ENCODE results near the gene PRR15. TPM values are rescaled to one million over a fixed set of nuclear protein-coding genes. Genes with fewer than 3 reads are reported as not detected.

Gene PRR15
- total RNA-seq, 1 donor from 2014 or later, result 0.77 TPM

DNA sequence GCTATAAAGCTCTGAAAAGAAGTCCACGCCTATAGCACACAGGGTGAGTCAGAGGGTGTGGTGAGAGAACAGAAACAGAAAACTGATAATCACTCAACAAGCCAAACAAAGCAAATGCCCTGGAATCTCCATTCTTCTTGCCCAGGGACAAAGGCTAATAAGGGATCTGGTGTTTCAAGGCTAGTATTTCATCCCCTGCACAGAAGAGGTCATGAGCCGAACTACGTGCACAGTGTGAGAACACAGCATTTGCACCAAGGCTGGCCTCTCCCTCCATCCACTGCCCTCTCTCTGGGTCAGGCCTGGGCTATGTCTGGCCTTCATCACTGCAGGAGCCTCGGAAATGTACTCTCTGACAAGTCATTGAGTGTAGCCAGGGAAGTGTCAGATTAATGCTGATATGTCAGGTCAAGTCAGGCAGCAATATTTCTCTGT is 42.7 kb downstream of the PRR15 start:
- no peak overlapping the region for H3K4me3 ChIP-seq
- H2AFZ ChIP-seq (replicated peaks), result no peak overlapping the region
- no peak for DNase-seq (ENCODE audit: low spot score)
- no peaks in the 10 kb centered on the region for H4K20me1 ChIP-seq (ENCODE audit: low read depth)
- no peaks in the 10 kb centered on the region for H3K4me1 ChIP-seq
- Mint-ChIP-seq H3K27ac (no peak overlapping the region), H3K4me1 (peaks cover 19% of the 10 kb centered on the region), H3K4me3 (no peak overlapping the region), H3K36me3 (no peaks in the 10 kb centered on the region), H3K27me3 (ENCODE audit: insufficient read depth, low read depth) (no peaks in the 10 kb centered on the region), H3K9me3 (no peaks in the 10 kb centered on the region)
- no peaks in the 10 kb centered on the region for H3K79me2 ChIP-seq (ENCODE audit: low read depth)
- no peak overlapping the region for H3K4me2 ChIP-seq
- no peaks in the 10 kb centered on the region for H3K36me3 ChIP-seq
- TF ChIP-seq, protein P1, sequence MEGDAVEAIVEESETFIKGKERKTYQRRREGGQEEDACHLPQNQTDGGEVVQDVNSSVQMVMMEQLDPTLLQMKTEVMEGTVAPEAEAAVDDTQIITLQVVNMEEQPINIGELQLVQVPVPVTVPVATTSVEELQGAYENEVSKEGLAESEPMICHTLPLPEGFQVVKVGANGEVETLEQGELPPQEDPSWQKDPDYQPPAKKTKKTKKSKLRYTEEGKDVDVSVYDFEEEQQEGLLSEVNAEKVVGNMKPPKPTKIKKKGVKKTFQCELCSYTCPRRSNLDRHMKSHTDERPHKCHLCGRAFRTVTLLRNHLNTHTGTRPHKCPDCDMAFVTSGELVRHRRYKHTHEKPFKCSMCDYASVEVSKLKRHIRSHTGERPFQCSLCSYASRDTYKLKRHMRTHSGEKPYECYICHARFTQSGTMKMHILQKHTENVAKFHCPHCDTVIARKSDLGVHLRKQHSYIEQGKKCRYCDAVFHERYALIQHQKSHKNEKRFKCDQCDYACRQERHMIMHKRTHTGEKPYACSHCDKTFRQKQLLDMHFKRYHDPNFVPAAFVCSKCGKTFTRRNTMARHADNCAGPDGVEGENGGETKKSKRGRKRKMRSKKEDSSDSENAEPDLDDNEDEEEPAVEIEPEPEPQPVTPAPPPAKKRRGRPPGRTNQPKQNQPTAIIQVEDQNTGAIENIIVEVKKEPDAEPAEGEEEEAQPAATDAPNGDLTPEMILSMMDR (IDR thresholded peaks at IDR 0.05), result no peak
- TF ChIP-seq EZH2 (IDR thresholded peaks at IDR 0.05) (no peak), EZH2phosphoT487 (IDR thresholded peaks at IDR 0.05) (no peak)
- H3K27ac ChIP-seq, result no peak overlapping the region
- H3K27me3 ChIP-seq, result no peaks in the 10 kb centered on the region
- H3K9me3 ChIP-seq (ENCODE audit: low read depth), result no peaks in the 10 kb centered on the region
- H3F3A ChIP-seq (ENCODE audit: low read depth), result no peaks in the 10 kb centered on the region
- H3K9ac ChIP-seq, result no peak overlapping the region

DNA sequence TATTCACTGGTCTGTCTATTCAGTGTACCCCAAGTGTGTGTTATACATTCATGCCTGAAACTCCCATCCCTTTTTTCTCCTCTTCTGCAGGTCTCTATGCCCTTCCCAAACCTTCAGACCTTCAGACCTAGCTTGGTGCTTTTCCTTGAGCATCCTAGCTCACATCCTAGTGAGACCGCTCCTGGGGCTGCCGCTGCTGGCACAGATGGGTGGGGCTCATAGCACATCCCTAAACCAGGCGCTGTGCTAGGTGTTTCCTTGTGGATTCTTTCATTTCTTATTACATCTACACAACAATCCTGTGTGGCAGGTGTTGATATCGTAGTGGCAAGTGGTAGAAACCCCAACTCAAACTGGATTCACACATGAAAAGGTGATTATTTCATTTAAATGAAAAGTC is 43.2 kb downstream of the PRR15 start:
- no peaks in the 10 kb centered on the region for H3K27me3 Mint-ChIP-seq (ENCODE audit: insufficient read depth, low read depth)
- no peaks in the 10 kb centered on the region for H3K36me3 ChIP-seq
- H3K4me3 ChIP-seq, result no peak overlapping the region
- no peak overlapping the region for H3K9ac ChIP-seq
- DNase-seq (ENCODE audit: low spot score), result no peak
- TF ChIP-seq EZH2phosphoT487 (IDR thresholded peaks at IDR 0.05), result no peak
- TF ChIP-seq, protein P1 (IDR thresholded peaks at IDR 0.05), result no peak
- no peak for TF ChIP-seq EZH2 (IDR thresholded peaks at IDR 0.05)
- H3K4me3 Mint-ChIP-seq, result no peak overlapping the region
- no peaks in the 10 kb centered on the region for H3K36me3 Mint-ChIP-seq
- H3K27me3 ChIP-seq, result no peaks in the 10 kb centered on the region
- H3K4me1 ChIP-seq, result no peaks in the 10 kb centered on the region
- H3K27ac ChIP-seq, result no peak overlapping the region
- no peaks in the 10 kb centered on the region for H4K20me1 ChIP-seq (ENCODE audit: low read depth)
- no peaks in the 10 kb centered on the region for H3K9me3 ChIP-seq (ENCODE audit: low read depth)
- H3K9me3 Mint-ChIP-seq, result no peaks in the 10 kb centered on the region
- H2AFZ ChIP-seq (replicated peaks), result no peak overlapping the region
- H3K4me2 ChIP-seq, result no peak overlapping the region
- H3K4me1 Mint-ChIP-seq, result peaks cover 19% of the 10 kb centered on the region
- H3K79me2 ChIP-seq (ENCODE audit: low read depth), result no peaks in the 10 kb centered on the region
- no peak overlapping the region for H3K27ac Mint-ChIP-seq
- no peaks in the 10 kb centered on the region for H3F3A ChIP-seq (ENCODE audit: low read depth)

DNA sequence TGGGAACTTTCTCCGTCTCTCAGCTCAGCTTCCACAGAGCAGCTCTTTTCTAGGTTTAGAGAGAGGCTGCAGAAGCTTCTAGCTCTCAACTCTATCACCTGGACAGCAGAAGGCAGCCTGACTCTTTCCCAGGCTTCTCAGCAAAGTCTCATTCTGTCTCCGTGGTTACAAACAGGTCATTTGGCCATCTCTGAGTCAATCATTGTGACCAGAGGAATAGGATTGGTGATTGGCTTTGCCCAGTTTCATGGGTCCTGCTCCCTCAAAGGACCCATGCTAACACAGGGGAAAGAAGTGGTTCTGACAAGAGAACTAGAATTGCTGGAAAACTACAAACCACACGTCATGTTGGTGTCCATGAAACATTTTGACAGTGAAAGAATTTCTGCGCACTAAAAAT is 43.6 kb downstream of the PRR15 start:
- Mint-ChIP-seq H3K27ac (no peak overlapping the region), H3K27me3 (ENCODE audit: insufficient read depth, low read depth) (no peaks in the 10 kb centered on the region), H3K36me3 (no peaks in the 10 kb centered on the region), H3K4me1 (peaks cover 19% of the 10 kb centered on the region), H3K9me3 (no peaks in the 10 kb centered on the region), H3K4me3 (no peak overlapping the region)
- Histone ChIP-seq H3K4me2 (no peak overlapping the region), H3F3A (ENCODE audit: low read depth) (peaks cover under 1% of the 10 kb centered on the region), H2AFZ (replicated peaks) (no peak overlapping the region), H3K9ac (no peak overlapping the region), H3K36me3 (no peaks in the 10 kb centered on the region), H3K4me1 (peaks cover 2% of the 10 kb centered on the region), H3K27me3 (no peaks in the 10 kb centered on the region), H3K27ac (no peak overlapping the region), H4K20me1 (ENCODE audit: low read depth) (no peaks in the 10 kb centered on the region), H3K4me3 (no peak overlapping the region), H3K79me2 (ENCODE audit: low read depth) (no peaks in the 10 kb centered on the region), H3K9me3 (ENCODE audit: low read depth) (no peaks in the 10 kb centered on the region)
- TF ChIP-seq EZH2phosphoT487 (IDR thresholded peaks at IDR 0.05), result no peak
- TF ChIP-seq EZH2 (IDR thresholded peaks at IDR 0.05), result no peak
- TF ChIP-seq, protein P1 (IDR thresholded peaks at IDR 0.05), result no peak
- DNase-seq (ENCODE audit: low spot score), result no peak

All from neural progenitor cell (in vitro differentiated cells).